SKM-1 (cell line): Measurements from ENCODE around the gene LRRC23.
"Not testable (repeated sequence)": the region's sequence is repeated elsewhere in the genome, so short reads cannot be mapped to it uniquely, and the experiment has no call there.

ENCODE experiments used
- DNase-seq: peaks from one replicate; lab custom pipeline; 2025; ENCODE audit not compliant: unreplicated experiment; lab: John Stamatoyannopoulos, UW

Gene LRRC23

DNA sequence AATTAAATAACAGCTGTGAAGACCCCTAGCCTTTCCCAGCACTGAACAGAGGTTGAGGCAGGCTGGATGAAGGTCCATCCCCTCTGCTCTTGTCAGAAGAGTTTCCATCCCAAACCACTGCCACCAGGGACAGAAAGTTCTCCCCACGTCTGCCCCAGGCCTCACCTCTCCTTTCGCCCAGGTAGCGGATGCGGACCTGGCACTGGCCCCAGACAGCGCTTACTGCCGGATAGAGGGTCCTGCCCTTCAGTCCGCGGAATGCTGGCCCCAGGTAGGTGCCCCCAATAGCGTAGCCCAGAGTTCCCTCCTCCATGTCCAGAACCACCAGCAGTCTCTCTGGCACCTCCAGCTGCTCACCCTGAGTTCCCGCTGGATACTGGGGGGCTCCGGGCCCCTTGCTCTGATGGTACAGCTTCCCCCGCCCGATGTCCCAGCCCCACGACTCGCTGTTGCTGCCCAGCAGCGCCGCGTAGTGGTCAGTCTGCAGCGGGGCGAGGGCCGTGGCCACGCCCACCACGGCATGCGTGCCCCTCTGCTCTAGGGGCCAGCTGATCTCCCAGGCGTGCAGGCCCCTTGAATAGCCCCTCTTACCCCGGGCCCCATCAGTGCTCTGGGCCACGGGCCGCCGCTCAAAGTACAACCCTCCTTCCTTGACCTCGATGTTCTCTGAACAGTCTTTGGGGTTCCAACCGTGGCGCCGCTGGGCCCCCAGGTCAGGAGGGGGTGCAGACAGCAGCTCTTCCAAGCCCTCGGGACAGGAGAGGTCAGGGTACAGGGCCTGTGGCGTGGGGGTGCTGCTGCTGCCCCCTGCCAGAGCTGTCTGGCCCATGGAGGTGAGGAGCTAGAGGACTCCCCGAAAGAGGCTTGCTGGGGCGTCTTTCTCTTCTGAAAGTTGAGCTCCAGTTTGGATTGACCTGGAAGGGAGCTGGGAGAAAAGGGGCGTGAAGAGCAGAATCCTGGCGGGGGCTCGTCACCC, 32.3 kb upstream of the LRRC23 start:
- DNase-seq: no peak

DNA sequence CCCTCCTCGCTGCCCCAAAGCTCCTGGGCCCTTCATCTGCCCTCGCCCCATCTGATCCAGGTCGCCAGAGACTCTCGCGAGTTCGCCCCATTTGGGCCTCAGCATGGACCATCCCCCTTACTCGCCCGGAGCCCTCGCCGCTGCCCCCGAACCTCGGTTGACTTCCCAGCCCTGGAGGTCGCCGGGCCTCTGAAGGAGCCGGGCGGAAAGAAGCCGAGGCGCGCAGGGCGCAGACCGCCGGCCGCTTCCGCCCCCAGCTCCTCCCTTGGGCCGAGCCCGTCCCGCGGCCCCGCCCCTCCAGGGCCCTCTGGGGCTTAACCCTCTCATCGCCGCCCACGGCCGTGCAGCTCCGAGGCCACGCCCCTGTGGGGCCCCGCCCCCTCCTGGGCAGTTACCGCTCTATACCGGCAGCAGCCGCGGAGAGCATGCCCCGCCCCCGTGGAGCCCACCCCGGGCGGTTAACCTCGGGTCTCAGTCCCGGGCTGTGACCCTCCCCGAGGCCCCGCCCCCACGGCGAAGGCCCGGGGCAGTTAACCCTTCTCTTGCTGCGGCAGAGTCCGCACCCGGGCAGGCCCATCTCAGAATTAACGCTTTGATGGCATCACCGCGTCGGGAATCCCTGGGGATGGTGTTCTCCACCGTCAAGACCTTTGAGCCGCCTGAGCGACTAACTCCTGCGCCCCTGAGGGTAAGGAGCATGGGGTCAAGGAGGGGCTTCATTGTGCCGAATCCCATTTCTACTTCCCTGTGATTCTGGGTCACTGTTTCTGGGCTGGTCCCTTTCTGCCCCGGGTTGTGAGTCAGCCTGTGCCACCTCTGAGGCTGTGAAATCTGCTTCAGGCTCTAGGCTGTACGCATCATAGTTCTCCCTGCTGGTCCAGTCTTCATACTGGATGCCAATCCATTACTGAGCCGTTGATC, 31.3 kb upstream of the LRRC23 start, which contains the start of gene SPSB2:
TSS of gene SPSB2 (minus strand) at position 210 of the 921 bp plus-strand sequence. CDS start 402 bp downstream, outside the sequence.
- DNase-seq: peak; percentile 80

DNA sequence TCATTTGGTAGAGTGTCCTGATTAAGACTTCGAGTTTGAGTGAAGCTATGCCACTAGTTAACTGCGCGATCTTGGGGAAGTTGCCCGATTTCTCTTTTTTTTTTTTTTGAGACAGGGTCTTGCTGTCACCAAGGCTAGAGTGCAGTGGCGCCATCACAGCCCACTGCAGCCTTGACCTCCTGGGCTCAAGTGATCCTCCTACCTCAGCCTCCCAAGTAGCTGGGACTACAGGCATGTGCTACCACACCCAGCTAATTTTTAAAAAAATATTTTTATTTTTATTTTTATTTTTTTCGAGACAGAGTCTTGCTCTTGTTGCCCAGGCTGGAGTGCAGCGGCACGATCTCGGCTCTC, 30.6 kb upstream of the LRRC23 start:
- DNase-seq: not testable (repeated sequence)

DNA sequence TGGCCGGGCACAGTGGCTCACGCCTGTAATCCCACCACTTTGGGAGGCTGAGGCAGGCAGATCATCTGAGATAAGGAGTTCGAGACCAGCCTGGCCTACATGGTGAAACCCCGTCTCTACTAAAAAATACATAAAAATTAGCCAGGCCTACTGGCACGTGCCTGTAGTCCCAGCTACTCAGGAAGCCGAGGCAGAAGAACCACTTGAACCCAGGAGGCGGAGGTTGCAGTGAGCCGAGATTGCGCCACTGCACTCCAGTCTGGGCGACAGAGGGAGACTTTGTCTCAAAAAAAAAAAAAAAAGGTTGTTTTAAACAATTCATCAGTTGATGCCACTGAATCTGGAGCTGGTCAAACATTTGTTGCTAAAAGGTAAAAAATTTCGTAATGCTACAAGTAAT, 24.8 kb upstream of the LRRC23 start:
- not testable (repeated sequence) for DNase-seq

DNA sequence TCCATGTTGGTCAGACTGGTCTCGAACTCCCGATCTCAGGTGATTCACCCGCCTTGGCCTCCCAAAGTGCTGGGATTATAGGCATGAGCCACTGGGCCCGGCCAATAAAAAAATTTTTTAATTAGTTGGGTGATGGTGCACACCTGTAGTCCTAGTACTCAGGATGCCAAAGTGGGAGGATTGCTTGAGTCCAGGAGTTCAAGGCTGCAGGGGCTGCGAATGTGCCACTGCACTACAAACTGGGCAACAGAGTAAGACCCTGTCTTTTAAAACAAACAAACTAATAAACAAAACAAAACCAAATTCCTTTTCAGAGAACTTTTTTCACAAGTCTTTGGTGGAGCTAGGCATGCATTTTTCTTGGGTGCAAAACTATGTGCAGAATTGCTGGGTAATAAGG, 21.4 kb upstream of the LRRC23 start:
- DNase-seq: no peak

DNA sequence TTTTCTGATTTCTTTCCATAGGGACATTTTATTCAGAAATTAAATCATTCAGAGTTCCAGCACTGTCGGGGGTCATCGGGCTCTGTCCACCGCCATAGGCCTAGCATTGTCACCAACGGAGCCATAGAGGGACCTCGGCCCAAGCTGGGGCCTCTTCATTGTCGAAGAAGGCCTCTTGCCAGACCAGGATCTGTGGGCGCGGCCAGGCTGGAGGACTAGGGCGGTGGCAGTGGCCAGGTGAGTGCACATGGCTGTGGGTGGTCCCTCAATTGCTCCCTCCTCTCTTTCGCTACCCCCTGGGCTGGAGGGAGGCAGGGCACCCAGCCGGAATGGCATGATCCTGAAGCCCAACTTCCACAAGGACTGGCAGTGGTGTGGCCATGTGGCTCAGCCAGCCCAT, 20.9 kb upstream of the LRRC23 start:
- DNase-seq: no peak

DNA sequence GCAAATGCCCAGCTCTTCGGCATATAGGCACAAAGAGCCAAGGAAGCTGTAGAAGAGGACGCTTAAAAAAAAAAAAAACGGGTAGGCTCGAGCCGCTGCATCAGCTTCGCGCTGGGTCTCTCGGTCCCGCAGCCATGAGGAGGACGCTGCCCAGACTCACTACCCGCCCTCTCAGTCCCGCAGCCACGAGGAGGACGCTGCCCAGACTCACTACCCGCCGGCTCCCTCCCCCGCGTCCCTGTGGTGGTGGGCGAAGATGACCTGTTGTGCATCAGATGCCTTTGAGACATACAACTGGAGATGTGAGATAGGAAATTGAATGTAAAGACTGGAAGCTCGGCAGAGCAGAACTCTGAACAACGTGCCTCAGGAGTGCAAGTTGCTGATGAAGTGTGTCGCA, 20.1 kb upstream of the LRRC23 start:
- DNase-seq: no peak

DNA sequence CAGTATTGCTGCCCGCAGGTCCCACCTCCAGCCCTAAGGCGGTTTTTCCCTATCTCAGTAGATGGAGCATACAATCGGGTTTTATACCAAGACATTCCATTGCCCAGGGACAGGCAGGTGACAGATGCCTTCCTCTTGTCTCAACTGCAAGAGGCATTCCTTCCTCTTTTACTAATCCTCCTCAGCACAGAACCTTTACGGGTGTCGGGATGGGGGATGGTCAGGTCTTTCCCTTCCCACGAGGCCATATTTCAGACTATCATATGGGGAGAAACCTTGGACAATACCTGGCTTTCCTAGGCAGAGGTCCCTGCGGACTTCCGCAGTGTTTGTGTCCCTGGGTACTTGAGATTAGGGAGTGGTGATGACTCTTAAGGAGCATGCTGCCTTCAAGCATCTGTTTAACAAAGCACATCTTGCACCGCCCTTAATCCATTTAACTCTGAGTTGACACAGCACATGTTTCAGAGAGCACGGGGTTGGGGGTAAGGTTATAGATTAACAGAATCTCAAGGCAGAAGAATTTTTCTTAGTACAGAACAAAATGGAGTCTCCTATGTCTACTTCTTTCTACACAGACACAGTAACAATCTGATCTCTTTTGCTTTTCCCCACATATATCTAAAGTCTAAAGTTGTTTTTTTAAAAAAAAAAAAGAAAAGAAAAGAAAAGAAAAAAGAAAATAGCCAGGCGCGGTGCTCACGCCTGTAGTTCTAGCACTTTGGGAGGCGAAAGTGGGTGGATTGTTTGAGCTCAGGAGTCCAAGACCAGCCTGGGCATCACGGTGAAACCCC, 18.2 kb upstream of the LRRC23 start:
- DNase-seq: not testable (repeated sequence)

DNA sequence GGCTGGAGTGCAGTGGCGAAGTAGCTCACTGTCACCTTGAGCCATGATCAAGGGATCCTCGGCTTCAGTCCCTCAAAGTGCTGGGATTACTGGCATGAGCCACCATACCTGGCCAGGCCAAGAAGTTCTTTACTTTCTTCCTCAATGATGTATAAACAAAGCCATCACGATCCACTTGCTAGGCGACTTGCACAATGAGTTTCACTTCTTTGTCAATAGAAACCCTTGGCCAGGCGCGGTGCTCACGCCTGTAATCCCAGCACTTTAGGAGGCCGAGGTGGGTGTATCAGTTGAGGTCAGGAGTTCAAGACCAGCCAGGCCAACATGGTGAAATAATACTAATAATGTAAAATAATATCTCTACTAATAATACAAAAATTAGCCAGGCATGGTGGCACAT, 17.2 kb upstream of the LRRC23 start:
- no peak for DNase-seq

DNA sequence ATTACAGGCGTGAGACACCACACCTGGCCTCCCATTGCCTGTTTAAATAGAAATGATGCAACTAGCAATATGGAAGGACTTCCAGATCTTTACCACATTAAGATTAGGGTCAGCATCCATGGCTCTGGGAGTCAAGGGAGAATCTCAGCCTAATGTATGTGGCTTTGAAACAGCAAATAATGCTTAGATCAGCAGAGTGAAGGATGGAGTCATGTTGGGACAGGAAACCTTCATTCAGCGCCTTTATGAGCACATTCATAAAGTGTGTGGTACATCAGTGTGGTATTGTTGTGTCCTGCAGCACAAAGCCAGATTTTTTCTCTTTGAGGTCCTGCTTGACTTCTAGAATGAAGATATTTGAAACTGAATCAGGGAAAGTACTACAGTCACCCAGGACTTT, 16.3 kb upstream of the LRRC23 start:
- no peak for DNase-seq

DNA sequence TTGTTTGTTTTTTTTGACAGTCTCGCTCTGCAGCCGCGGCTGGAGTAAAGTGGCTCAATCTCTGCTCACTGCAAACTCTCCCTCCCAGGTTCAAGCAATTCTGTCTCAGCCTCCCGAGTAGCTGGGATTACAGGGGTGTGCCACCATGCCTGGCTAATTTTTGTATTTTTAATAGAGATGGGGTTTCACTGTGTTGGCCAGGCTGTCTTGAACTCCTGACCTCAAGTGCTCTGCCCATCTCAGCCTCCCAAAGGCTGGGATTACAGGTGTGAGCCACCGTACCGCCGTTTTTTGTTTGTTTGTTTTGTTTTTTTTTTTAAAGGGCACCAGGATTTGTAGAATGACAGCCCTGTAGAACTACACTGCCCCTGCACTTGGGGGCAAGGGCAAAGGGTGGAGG, 15.8 kb upstream of the LRRC23 start:
- DNase-seq: not testable (repeated sequence)

DNA sequence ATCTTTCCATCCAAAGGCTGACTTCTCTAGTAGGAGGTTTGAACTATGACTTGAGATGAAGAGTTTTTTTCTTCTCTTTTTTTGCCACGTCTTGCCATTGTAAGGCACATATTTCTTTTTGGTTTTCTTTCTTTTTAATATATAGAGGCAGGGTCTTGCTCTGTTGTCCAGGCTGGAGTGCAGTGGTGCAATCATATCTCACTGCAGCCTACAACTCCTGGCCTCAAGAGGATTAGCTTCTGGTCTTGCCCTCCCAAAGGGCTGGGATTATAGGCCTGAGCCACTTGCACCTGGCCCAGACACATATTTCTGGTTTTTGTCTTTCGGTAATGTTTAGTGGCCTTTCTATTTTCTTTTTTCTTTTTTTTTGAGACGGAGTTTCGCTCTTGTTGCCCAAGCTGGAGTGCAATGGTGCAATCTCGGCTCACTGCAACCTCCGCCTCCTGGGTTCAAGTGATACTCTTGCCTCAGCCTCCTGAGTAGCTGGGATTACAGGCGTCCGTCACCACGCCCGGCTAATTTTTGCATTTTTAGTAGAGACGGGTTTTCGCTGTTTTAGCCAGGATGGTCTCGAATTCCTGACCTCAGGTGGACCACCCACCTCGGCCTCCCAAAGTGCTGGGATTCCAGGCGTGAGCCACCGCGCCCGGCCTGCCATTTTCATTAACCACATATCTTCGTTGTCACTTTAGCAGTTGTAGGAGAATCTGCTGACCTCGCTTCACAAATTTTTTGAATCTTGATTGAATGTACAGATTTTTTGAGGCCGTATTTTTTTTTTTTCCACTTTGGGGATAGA, 14.6 kb upstream of the LRRC23 start:
- DNase-seq: not testable (repeated sequence)

DNA sequence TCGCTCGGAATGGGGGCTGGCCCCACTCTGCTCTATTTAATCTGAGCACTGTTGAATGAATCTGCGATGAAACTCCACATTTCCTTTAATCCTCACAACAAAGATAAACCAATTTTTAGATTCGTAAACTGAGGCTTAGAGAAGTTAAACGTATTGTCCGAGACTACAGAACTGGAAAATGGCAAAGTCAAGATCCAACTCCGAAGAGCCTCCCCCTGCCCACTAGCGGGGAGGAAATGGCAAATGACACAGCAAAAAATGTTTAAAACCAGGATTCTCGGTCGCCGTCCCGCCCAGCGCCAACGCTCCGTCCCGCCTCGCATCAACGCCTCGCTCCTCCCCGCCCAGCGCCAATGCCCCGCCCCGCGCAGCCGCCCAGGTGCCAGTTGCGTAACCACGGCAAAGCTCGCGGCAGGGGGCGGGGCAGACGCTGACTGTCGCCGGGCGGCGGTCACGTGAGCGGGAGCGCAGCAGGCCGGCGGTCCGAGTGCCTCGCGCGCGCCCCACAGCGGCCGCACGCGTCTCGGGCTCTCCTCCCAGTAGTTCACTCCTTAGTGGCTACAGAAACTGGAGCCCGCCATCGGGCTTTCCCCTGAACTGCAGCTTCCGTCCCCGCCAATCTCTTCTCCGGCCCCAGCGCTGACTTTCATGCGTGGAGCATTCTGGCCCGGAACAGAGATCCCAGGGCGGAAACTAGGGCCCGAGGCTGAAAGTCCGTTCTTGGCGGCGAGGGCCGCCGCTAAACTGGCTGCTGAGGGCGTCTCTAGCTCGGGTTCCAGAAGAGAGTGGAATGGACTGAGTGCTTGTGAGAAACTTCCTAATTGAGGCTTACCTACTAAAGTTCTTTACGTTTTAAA, 13.6 kb upstream of the LRRC23 start:
- DNase-seq: peak; percentile 57

DNA sequence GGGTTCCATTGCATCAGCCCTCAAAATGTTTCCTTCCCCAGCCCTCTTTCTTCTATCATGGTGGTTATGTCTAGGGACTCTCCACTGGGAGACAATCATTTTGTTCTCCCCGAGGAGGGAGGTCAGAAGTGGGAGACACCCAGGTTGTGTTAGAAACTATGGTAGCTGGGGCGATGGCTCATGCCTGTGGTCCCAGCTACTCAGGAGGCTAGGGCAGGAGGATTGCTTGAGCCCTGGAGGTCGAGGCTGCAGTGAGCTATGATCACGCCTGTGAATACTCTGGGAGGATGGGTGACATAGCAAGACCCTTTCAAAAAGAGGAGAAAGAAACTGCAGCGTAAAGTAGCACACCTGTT, 13.0 kb upstream of the LRRC23 start:
- no peak for DNase-seq

DNA sequence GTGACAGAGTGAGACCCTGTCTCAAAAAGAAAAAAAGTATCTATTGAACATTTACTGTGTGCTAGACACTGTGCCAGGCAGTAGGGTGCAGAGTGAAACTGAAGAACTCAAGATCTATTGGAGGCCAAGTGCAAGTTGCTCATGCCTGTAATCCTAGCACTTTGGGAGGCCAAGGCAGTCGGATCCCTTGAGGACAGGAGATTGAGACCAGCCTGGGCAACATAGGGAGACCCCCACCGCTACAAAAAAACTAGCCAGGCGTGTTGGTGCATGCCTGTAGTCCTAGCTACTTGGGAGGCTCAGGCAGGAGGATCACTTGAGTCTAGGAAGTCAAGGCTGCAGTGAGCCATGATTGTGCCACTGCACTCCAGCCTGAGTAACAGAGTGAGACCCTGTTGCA, 11.9 kb upstream of the LRRC23 start:
- DNase-seq: not testable (repeated sequence)

DNA sequence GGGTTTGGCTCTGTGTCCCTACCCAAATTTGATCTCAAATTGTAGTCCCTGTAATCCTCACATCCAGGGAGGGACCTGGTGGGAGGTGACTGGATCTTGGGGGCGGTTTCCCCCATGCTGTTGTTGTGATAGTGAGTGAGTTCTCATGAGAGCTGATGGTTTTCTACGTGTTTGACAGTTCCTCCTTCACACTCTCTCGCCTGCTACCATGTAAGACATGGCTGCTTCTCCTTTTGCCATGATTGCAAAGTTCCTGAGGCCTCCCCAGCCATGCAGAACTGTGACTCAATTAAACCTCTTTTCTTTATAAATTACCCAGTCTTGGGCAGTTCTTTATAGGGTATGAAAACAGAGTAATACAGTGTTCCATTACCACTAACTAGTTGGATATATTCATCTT, 10.3 kb upstream of the LRRC23 start:
- DNase-seq: no peak

DNA sequence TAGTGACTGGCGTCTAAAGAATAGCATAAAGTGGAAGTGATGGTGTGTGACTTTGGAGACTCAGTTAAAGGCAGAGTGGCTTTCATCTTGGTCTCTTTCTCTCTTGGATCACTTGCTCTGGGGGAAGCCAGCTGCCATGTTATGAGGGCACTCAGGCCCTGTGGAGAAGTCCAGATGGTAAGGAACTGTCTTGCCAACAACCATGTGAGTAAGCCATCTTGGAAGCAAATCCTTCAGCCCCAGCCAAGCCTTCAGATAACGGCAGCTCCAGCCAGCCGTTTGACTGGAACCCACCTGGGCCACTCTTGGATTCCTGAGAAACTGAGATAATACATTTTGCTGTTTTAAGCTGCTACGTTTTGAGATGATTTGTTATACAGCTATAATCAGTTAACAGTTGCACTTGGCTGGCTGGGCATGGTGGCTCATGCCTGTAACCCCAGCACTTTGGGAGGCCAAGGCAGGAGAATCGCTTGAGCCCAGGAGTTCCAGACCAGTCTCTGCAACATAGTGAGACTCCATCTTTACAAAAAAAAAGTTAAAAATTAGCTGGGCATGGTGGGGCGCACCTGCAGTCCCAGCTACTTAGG, 7.7 kb upstream of the LRRC23 start:
- DNase-seq: no peak

DNA sequence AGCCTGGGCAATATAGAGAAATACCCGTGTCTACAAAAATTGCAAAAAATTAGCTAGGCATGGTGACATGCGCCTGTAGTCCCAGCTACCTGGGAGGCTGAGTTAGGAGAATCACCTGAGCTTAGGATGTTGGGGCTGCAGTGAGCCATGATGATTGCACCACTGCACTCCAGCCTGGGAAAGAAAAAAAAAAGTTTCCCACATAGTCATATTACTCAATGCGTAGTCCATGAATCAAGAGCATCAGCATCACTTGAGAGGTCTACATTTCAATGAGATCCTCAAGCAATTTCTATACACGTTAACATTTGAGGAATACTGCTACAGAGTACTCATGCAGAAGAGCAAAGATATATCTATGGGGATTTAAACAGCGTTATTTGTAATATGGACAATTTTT, 5.2 kb upstream of the LRRC23 start:
- DNase-seq: no peak
